ENCODE results near the gene SPANXN5. TPM values are rescaled to one million over a fixed set of nuclear protein-coding genes. Genes with fewer than 3 reads are reported as not detected.
"Not testable (repeated sequence)": the region's sequence is repeated elsewhere in the genome, so short reads cannot be mapped to it uniquely, and the experiment has no call there.

Gene SPANXN5
- polyA plus RNA-seq (2013, experiment 1 of 2) = not detected
- polyA plus RNA-seq (2013, experiment 2 of 2) = not detected

- H3K4me3 ChIP-seq (ENCODE audit: extremely low read depth, insufficient read depth, low read length, poor library complexity, severe bottlenecking); H3K9me3 ChIP-seq (ENCODE audit: control insufficient read depth, low read length); H3K27ac ChIP-seq (ENCODE audit: low read depth, low read length, severe bottlenecking); H3K36me3 ChIP-seq (ENCODE audit: control insufficient read depth, insufficient read depth, low read length); H3K4me1 ChIP-seq (ENCODE audit: control insufficient read depth, insufficient read depth, low read length, poor library complexity, severe bottlenecking): not testable (repeated sequence)
- no CpG with 5 or more reads among the region's 2 CpGs for WGBS, 2 experiments (ENCODE audit: insufficient coverage in 2 of 2)
These were observed at the start of gene SPANXN5 for GRCh38 chrX:52797327-52797726. Gene SPANXN5, minus strand, starts transcription at chrX:52797427. Its CDS starts 79 bp downstream, at chrX:52797348.

GRCh38 chrX:52843619-52844018, 46.4 kb upstream of the SPANXN5 start:
- not testable (repeated sequence) for H3K36me3 ChIP-seq (ENCODE audit: control insufficient read depth, insufficient read depth, low read length); H3K4me3 ChIP-seq (ENCODE audit: extremely low read depth, insufficient read depth, low read length, poor library complexity, severe bottlenecking); H3K27ac ChIP-seq (ENCODE audit: low read depth, low read length, severe bottlenecking); H3K9me3 ChIP-seq (ENCODE audit: control insufficient read depth, low read length); H3K4me1 ChIP-seq (ENCODE audit: control insufficient read depth, insufficient read depth, low read length, poor library complexity, severe bottlenecking)
- no CpG with 5 or more reads among the region's 3 CpGs for WGBS, 2 experiments (ENCODE audit: insufficient coverage in 2 of 2)

- Histone ChIP-seq H3K36me3 (ENCODE audit: control insufficient read depth, insufficient read depth, low read length) (no peaks in the 10 kb centered on the region), H3K4me1 (ENCODE audit: control insufficient read depth, insufficient read depth, low read length, poor library complexity, severe bottlenecking) (no peaks in the 10 kb centered on the region), H3K27ac (ENCODE audit: low read depth, low read length, severe bottlenecking) (no peak overlapping the region), H3K4me3 (ENCODE audit: extremely low read depth, insufficient read depth, low read length, poor library complexity, severe bottlenecking) (no peak overlapping the region), H3K9me3 (ENCODE audit: control insufficient read depth, low read length) (no peaks in the 10 kb centered on the region)
- 80% methylated on average over 1 of the region's 2 CpGs; no CpG with 5 or more reads in 1 of the 2 experiments for whole genome bisulfite sequencing, 2 experiments (ENCODE audit: insufficient coverage in 2 of 2)
These were observed 41.9 kb upstream of the SPANXN5 start for GRCh38 chrX:52839137-52839536.

- H3K4me3 ChIP-seq (ENCODE audit: extremely low read depth, insufficient read depth, low read length, poor library complexity, severe bottlenecking) = no peak overlapping the region
- no peaks in the 10 kb centered on the region for H3K4me1 ChIP-seq (ENCODE audit: control insufficient read depth, insufficient read depth, low read length, poor library complexity, severe bottlenecking)
- no peaks in the 10 kb centered on the region for H3K36me3 ChIP-seq (ENCODE audit: control insufficient read depth, insufficient read depth, low read length)
- 0 to 71% methylated on average over 1 of the region's 3 CpGs for WGBS, 2 experiments (ENCODE audit: insufficient coverage in 2 of 2)
- no peaks in the 10 kb centered on the region for H3K9me3 ChIP-seq (ENCODE audit: control insufficient read depth, low read length)
- no peak overlapping the region for H3K27ac ChIP-seq (ENCODE audit: low read depth, low read length, severe bottlenecking)
These were observed 33.3 kb upstream of the SPANXN5 start for GRCh38 chrX:52830551-52830950.

- Histone ChIP-seq H3K27ac (ENCODE audit: low read depth, low read length, severe bottlenecking) (no peak overlapping the region), H3K9me3 (ENCODE audit: control insufficient read depth, low read length) (no peaks in the 10 kb centered on the region), H3K4me3 (ENCODE audit: extremely low read depth, insufficient read depth, low read length, poor library complexity, severe bottlenecking) (no peak overlapping the region), H3K4me1 (ENCODE audit: control insufficient read depth, insufficient read depth, low read length, poor library complexity, severe bottlenecking) (no peaks in the 10 kb centered on the region), H3K36me3 (ENCODE audit: control insufficient read depth, insufficient read depth, low read length) (no peaks in the 10 kb centered on the region)
- WGBS, 2 experiments (ENCODE audit: insufficient coverage in 2 of 2) = no CpG with 5 or more reads among the region's 2 CpGs
These were observed 27.4 kb upstream of the SPANXN5 start for GRCh38 chrX:52824608-52825007.

- Histone ChIP-seq H3K4me1 (ENCODE audit: control insufficient read depth, insufficient read depth, low read length, poor library complexity, severe bottlenecking) (no peaks in the 10 kb centered on the region), H3K36me3 (ENCODE audit: control insufficient read depth, insufficient read depth, low read length) (no peaks in the 10 kb centered on the region), H3K27ac (ENCODE audit: low read depth, low read length, severe bottlenecking) (no peak overlapping the region), H3K4me3 (ENCODE audit: extremely low read depth, insufficient read depth, low read length, poor library complexity, severe bottlenecking) (no peak overlapping the region), H3K9me3 (ENCODE audit: control insufficient read depth, low read length) (no peaks in the 10 kb centered on the region)
- WGBS, 2 experiments (ENCODE audit: insufficient coverage in 2 of 2) = 57% methylated on average over 2 of the region's 11 CpGs; no CpG with 5 or more reads in 1 of the 2 experiments
These were observed 24.0 kb upstream of the SPANXN5 start for GRCh38 chrX:52821079-52821760.

GRCh38 chrX:52819788-52820187, 22.6 kb upstream of the SPANXN5 start:
- no peaks in the 10 kb centered on the region for H3K4me1 ChIP-seq (ENCODE audit: control insufficient read depth, insufficient read depth, low read length, poor library complexity, severe bottlenecking)
- H3K4me3 ChIP-seq (ENCODE audit: extremely low read depth, insufficient read depth, low read length, poor library complexity, severe bottlenecking) = no peak overlapping the region
- no peaks in the 10 kb centered on the region for H3K36me3 ChIP-seq (ENCODE audit: control insufficient read depth, insufficient read depth, low read length)
- H3K9me3 ChIP-seq (ENCODE audit: control insufficient read depth, low read length) = no peaks in the 10 kb centered on the region
- WGBS, 2 experiments (ENCODE audit: insufficient coverage in 2 of 2) = 81 to 82% methylated on average over 2 of the region's 4 CpGs
- H3K27ac ChIP-seq (ENCODE audit: low read depth, low read length, severe bottlenecking) = no peak overlapping the region

- no peaks in the 10 kb centered on the region for H3K4me1 ChIP-seq (ENCODE audit: control insufficient read depth, insufficient read depth, low read length, poor library complexity, severe bottlenecking)
- 96 to 100% methylated on average over 2 to 9 of the region's 25 CpGs for WGBS, 2 experiments (ENCODE audit: insufficient coverage in 2 of 2)
- H3K36me3 ChIP-seq (ENCODE audit: control insufficient read depth, insufficient read depth, low read length) = no peaks in the 10 kb centered on the region
- H3K4me3 ChIP-seq (ENCODE audit: extremely low read depth, insufficient read depth, low read length, poor library complexity, severe bottlenecking) = no peak within 1 kb of the TSS
- no peaks in the 10 kb centered on the region for H3K9me3 ChIP-seq (ENCODE audit: control insufficient read depth, low read length)
- no peak within 1 kb of the TSS for H3K27ac ChIP-seq (ENCODE audit: low read depth, low read length, severe bottlenecking)
These were observed 13.9 kb upstream of the SPANXN5 start, which contains the start of gene XAGE5 for GRCh38 chrX:52811065-52811625. Gene XAGE5, plus strand, starts transcription at chrX:52811287. Its CDS starts 1,280 bp downstream, at chrX:52812567.

- H3K9me3 ChIP-seq (ENCODE audit: control insufficient read depth, low read length) = not testable (repeated sequence)
These were observed 7.6 kb upstream of the SPANXN5 start for GRCh38 chrX:52804876-52805275.

GRCh38 chrX:52773504-52773903, 23.7 kb downstream of the SPANXN5 start:
- 86% methylated on average over 4 of the region's 11 CpGs; no CpG with 5 or more reads in 1 of the 2 experiments for WGBS, 2 experiments (ENCODE audit: insufficient coverage in 2 of 2)
- not testable (repeated sequence) for H3K4me3 ChIP-seq (ENCODE audit: extremely low read depth, insufficient read depth, low read length, poor library complexity, severe bottlenecking); H3K27ac ChIP-seq (ENCODE audit: low read depth, low read length, severe bottlenecking); H3K36me3 ChIP-seq (ENCODE audit: control insufficient read depth, insufficient read depth, low read length); H3K4me1 ChIP-seq (ENCODE audit: control insufficient read depth, insufficient read depth, low read length, poor library complexity, severe bottlenecking); H3K9me3 ChIP-seq (ENCODE audit: control insufficient read depth, low read length)

More at GRCh38 chrX:52804876-52805275, 7.6 kb upstream of the SPANXN5 start:
- no CpG with 5 or more reads among the region's 2 CpGs for WGBS, 2 experiments (ENCODE audit: insufficient coverage in 2 of 2)
- not testable (repeated sequence) for H3K4me3 ChIP-seq (ENCODE audit: extremely low read depth, insufficient read depth, low read length, poor library complexity, severe bottlenecking); H3K36me3 ChIP-seq (ENCODE audit: control insufficient read depth, insufficient read depth, low read length); H3K27ac ChIP-seq (ENCODE audit: low read depth, low read length, severe bottlenecking); H3K4me1 ChIP-seq (ENCODE audit: control insufficient read depth, insufficient read depth, low read length, poor library complexity, severe bottlenecking)

- H3K9me3 ChIP-seq (ENCODE audit: control insufficient read depth, low read length) = not testable (repeated sequence)
These were observed 31.2 kb downstream of the SPANXN5 start for GRCh38 chrX:52765983-52766382.

More at GRCh38 chrX:52765983-52766382, 31.2 kb downstream of the SPANXN5 start:
- WGBS, 2 experiments (ENCODE audit: insufficient coverage in 2 of 2) = no CpG with 5 or more reads among the region's 5 CpGs
- H3K4me1 ChIP-seq (ENCODE audit: control insufficient read depth, insufficient read depth, low read length, poor library complexity, severe bottlenecking); H3K36me3 ChIP-seq (ENCODE audit: control insufficient read depth, insufficient read depth, low read length); H3K4me3 ChIP-seq (ENCODE audit: extremely low read depth, insufficient read depth, low read length, poor library complexity, severe bottlenecking); H3K27ac ChIP-seq (ENCODE audit: low read depth, low read length, severe bottlenecking): not testable (repeated sequence)

Data from mesodermal cell (in vitro differentiated cells).